Stimulated activated CD8-positive, alpha-beta memory T cell treated with anti-CD3 and anti-CD28 coated beads, Interleukin-7, amount 100 ng/mL, for 24 hours (primary cell): ENCODE measurements around the gene NHSL2.

Experiments
- DNase-seq: peaks from one replicate; pipeline ENCODE4 v3.0.0-alpha.2; 2020; ENCODE audit warnings: low read depth

The NHSL2 gene

GRCh38 chrX:72110876-72111708 lies 200.4 kb downstream of the NHSL2 start:
- DNase-seq = no peak

GRCh38 chrX:72113461-72113860 lies 202.8 kb downstream of the NHSL2 start:
- no peak for DNase-seq

GRCh38 chrX:72114306-72114705 lies 203.7 kb downstream of the NHSL2 start:
- DNase-seq = no peak

GRCh38 chrX:72114807-72115206 lies 204.2 kb downstream of the NHSL2 start:
- no peak for DNase-seq

- no peak for DNase-seq
Observed at GRCh38 chrX:72115380-72115779, 204.7 kb downstream of the NHSL2 start.

GRCh38 chrX:72117636-72118210 lies 207.1 kb downstream of the NHSL2 start:
- DNase-seq = no peak

GRCh38 chrX:72120837-72121236 lies 210.2 kb downstream of the NHSL2 start:
- DNase-seq = no peak

- no peak for DNase-seq
Observed at GRCh38 chrX:72121383-72121782, 210.7 kb downstream of the NHSL2 start.

- no peak for DNase-seq
Observed at GRCh38 chrX:72122621-72123337, 212.1 kb downstream of the NHSL2 start.

GRCh38 chrX:72123471-72124185 lies 213.0 kb downstream of the NHSL2 start:
- DNase-seq = no peak

- no peak for DNase-seq
Observed at GRCh38 chrX:72124540-72125201, 214.0 kb downstream of the NHSL2 start.

GRCh38 chrX:72125331-72126047 lies 214.8 kb downstream of the NHSL2 start:
- no peak for DNase-seq

- DNase-seq = no peak
Observed at GRCh38 chrX:72126048-72126415, 215.4 kb downstream of the NHSL2 start.

GRCh38 chrX:72126539-72127140 lies 216.0 kb downstream of the NHSL2 start:
- DNase-seq = peak; percentile 72

GRCh38 chrX:72127332-72127731 lies 216.7 kb downstream of the NHSL2 start:
- DNase-seq = no peak

- no peak for DNase-seq
Observed at GRCh38 chrX:72128183-72128834, 217.7 kb downstream of the NHSL2 start.

GRCh38 chrX:72128881-72129280 lies 218.2 kb downstream of the NHSL2 start:
- DNase-seq = no peak

GRCh38 chrX:72129661-72130060 lies 219.0 kb downstream of the NHSL2 start:
- DNase-seq = no peak

- no peak for DNase-seq
Observed at GRCh38 chrX:72130156-72130761, 219.6 kb downstream of the NHSL2 start.

GRCh38 chrX:72130762-72131250 lies 220.2 kb downstream of the NHSL2 start:
- DNase-seq = no peak
